Right lobe of liver (tissue), 6 donors: ENCODE measurements around the gene KRT7. TPM values are rescaled to one million over a fixed set of nuclear protein-coding genes. Genes with fewer than 3 reads are reported as not detected.

ENCODE experiments used
- ATAC-seq, 4 donors: fragments of 200-7000 bp; cut with Tn5 transposase; one replicate each; pipeline ENCODE4 v1.9.1; 2020; ENCODE audit warnings: mild to moderate bottlenecking in 4 of 4, moderate library complexity in 4 of 4
- DNase-seq, 3 donors: peaks; one replicate each; pipeline ENCODE4 v3.0.0-alpha.2; 2020
- H3K27ac ChIP-seq, 3 donors: fragments of 200-600 bp; one replicate each; pipeline ENCODE4 v1.8.0; 2022
- H3K27me3 ChIP-seq, 2 donors: fragments of 200-600 bp; one replicate each; pipeline ENCODE4 v1.8.0; 2022
- H3K36me3 ChIP-seq, 4 donors: fragments of 200-600 bp; sonication (generic) in 1 of 4; one replicate each; pipeline versions ENCODE4 v1.5.1 to v1.8.0; 2017 to 2022; ENCODE audit warnings: control low read depth in 1 of 4
- H3K4me1 ChIP-seq, 4 donors: fragments of 200-600 bp; sonication (generic) in 1 of 4; one replicate each; pipeline versions ENCODE4 v1.5.1 to v1.8.0; 2017 to 2022; ENCODE audit warnings: control low read depth in 1 of 4
- H3K4me3 ChIP-seq, 3 donors: fragments of 200-600 bp; one replicate each; pipeline ENCODE4 v1.8.0; 2022
- H3K9me3 ChIP-seq, 4 donors: fragments of 200-600 bp; sonication (generic) in 1 of 4; one replicate each; pipeline versions ENCODE4 v1.5.1 to v1.8.0; 2017 to 2022; ENCODE audit warnings: control low read depth in 1 of 4
- POLR2A ChIP-seq: fragments of 450-650 bp; IDR thresholded peaks from one replicate; pipeline ENCODE4 v1.6.1; 2017; ENCODE audit warnings: antibody characterized with exemption, mild to moderate bottlenecking
- WGBS: methylation state at CpG from one replicate; pipeline ENCODE4 v1.1.6; 2018; ENCODE audit warnings: low coverage, low lambda C conversion rate; ENCODE audit not compliant: insufficient coverage; ENCODE audit errors: missing lambda C conversion rate; 5-methylcytosine and 5-hydroxymethylcytosine counted together
- intact Hi-C, 2 donors: fragments of 100-400 bp; cut with DNase I; formaldehyde crosslinking; loops; one replicate each; pipeline versions ENCODE4 v1.11.2 to v1.14.1; 2022
- total RNA-seq, 6 experiments: library from RNA; depleted of rRNA in 2 of 6; stranded (reverse); fragments of >200 nt in 2 of 6; fragmentation: NEBNext Ultra II Directional in 3 of 6; extraction: Animal tissue kit (Norgen Biotek cat#: 25700) in 3 of 6; gene quantifications; one replicate each; pipeline versions ENCODE4 v1.1.0 to v1.2.4, GENCODE V29; 2016 to 2023
- TF ChIP-seq, protein P1 (sequence below), 4 donors: fragments of 200-600 bp in 3 of 4; fragments of 450-650 bp in 1 of 4; IDR thresholded peaks; one replicate each; pipeline versions ENCODE4 v1.5.1 to v1.8.0; 2016 to 2022; ENCODE audit warnings: antibody characterized with exemption in 4 of 4, mild to moderate bottlenecking in 2 of 4
- donor health status: DM: no; HTN: yes; CAD: no.
- donor health status: DM: no; HTN: no; CAD: no.
- donor health status: DM: no; HTN: no; CAD: no.
- donor health status: DM: no; HTN: yes; CAD: no.
- donor health status: DM: no; HTN: yes; CAD: no.

Gene KRT7
- total RNA-seq, 6 experiments from 2014 or later: 3.4 to 19.2 (median 10.7) TPM

DNA sequence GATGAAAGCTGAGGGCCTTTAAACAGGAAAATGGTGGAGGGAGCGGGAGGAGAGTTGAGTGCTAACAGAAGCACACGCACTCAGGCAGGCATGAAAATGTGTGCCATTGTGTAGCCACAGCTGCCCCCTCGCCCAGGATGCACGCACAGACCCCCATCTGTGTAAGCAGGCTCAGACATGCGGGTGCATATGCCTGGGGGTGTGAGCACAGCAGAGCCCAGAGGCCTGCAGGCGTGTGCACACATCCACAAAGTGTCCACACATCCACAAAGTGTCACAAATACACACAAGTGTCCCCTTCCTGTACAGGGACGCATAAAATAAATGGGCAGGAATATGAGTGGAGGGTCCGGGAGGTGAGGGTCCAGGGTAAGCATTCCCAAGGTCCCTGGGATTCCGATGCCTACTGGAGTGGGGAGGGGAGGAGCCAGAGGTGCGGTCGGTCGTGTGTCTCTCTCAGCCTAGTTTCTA lies 805 bp upstream of the KRT7 start:
- H3K4me1 ChIP-seq: peaks cover 0 to 5% (median 0%) of the 10 kb centered on the region in 4 donors

DNA sequence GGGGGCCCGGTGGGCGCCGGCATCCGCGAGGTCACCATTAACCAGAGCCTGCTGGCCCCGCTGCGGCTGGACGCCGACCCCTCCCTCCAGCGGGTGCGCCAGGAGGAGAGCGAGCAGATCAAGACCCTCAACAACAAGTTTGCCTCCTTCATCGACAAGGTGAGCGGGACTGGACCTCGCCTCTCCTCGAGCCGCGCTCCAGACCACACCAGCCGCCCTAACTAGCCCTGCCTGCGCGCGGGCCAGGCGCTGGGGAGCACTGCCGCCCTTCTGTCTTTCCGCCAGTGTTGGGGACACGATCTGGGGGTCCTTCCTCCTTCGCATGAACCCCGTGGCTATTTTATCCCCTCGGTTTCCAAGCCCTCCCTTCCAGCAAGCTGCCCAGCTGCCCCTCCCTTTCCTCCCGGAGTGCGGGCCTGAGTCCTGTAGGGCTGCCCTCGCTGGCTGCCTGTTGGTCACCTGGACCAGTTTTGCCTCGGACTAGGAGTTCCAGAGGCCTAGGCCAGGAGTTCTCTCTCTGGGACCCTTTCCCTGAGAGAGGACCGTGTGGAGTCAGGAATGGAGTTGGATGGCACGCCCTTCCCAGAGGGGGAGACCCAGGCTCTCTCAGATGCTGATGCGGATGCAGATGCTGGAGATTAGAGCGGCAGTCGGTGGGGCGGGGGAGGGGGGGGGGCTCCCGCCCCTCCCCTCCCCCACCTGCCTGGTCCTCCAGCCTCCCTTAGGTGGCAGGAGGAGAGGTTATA lies 592 bp downstream of the KRT7 start:
- no peak for TF ChIP-seq POLR2A
- TF ChIP-seq, protein P1, sequence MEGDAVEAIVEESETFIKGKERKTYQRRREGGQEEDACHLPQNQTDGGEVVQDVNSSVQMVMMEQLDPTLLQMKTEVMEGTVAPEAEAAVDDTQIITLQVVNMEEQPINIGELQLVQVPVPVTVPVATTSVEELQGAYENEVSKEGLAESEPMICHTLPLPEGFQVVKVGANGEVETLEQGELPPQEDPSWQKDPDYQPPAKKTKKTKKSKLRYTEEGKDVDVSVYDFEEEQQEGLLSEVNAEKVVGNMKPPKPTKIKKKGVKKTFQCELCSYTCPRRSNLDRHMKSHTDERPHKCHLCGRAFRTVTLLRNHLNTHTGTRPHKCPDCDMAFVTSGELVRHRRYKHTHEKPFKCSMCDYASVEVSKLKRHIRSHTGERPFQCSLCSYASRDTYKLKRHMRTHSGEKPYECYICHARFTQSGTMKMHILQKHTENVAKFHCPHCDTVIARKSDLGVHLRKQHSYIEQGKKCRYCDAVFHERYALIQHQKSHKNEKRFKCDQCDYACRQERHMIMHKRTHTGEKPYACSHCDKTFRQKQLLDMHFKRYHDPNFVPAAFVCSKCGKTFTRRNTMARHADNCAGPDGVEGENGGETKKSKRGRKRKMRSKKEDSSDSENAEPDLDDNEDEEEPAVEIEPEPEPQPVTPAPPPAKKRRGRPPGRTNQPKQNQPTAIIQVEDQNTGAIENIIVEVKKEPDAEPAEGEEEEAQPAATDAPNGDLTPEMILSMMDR (IDR thresholded peaks at IDR 0.05): no peak
- Histone ChIP-seq H3K27me3 (no peaks in the 10 kb centered on the region), H3K4me1 (peaks cover 0 to 5% (median 0%) of the 10 kb centered on the region in 4 donors), H3K9me3 (no peaks in the 10 kb centered on the region), H3K36me3 (no peaks in the 10 kb centered on the region), H3K27ac (no peak overlapping the region), H3K4me3 (no peak overlapping the region)
- 5% methylated on average over 7 of the region's 40 CpGs for WGBS
- DNase-seq (no peak), ATAC-seq (no peak)
- intact Hi-C loops: no loop called here

More for the DNA sequence above, 805 bp upstream of the KRT7 start:
- intact Hi-C loops: no loop called here
- Histone ChIP-seq H3K27ac (no peak overlapping the region), H3K27me3 (no peaks in the 10 kb centered on the region), H3K9me3 (no peaks in the 10 kb centered on the region), H3K4me3 (no peak overlapping the region), H3K36me3 (no peaks in the 10 kb centered on the region)
- no peak for DNase-seq
- no peak for ATAC-seq
- WGBS: 20% methylated on average over 5 of the region's 12 CpGs
- no peak for TF ChIP-seq POLR2A
- TF ChIP-seq, protein P1 (IDR thresholded peaks at IDR 0.05): no peak

DNA sequence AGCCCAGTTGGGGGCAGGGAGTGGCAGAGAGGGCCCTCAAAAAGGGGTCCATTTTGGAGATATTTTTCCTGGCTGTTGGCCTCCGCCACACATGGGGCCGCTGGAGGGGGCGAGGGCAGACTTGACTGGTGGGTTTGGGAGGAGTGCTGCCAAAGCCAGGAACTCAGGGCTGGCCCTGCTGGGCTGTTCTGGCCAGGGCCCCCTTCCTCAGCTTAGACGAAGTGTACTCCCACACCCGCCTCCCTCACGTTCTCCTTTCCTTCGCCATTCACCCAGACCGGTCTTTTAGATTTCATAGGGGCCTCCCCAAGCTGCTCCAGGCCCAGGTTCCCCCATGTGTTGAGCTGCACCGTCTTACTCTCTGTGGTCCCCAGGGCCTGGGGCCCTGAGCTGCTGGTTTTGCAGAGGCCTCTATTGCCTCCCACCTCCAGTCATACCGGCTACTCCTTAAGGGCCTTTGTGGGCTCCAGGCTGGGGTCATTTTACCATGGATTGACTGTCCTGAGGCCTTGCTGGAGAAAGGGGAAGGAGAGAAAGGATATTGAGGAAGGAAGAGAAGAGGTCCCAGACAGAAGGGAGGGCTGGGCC lies 1.3 kb downstream of the KRT7 start:
- Histone ChIP-seq H3K27ac (no peak overlapping the region), H3K36me3 (no peaks in the 10 kb centered on the region), H3K9me3 (no peaks in the 10 kb centered on the region), H3K27me3 (no peaks in the 10 kb centered on the region), H3K4me3 (no peak overlapping the region), H3K4me1 (peaks cover 0 to 5% (median 0%) of the 10 kb centered on the region in 4 donors)
- WGBS: 73% methylated on average over 7 of the region's 10 CpGs
- TF ChIP-seq, protein P1 (IDR thresholded peaks at IDR 0.05): no peak
- TF ChIP-seq POLR2A: no peak
- no peak for ATAC-seq
- intact Hi-C loops: no loop called here
- DNase-seq: no peak

DNA sequence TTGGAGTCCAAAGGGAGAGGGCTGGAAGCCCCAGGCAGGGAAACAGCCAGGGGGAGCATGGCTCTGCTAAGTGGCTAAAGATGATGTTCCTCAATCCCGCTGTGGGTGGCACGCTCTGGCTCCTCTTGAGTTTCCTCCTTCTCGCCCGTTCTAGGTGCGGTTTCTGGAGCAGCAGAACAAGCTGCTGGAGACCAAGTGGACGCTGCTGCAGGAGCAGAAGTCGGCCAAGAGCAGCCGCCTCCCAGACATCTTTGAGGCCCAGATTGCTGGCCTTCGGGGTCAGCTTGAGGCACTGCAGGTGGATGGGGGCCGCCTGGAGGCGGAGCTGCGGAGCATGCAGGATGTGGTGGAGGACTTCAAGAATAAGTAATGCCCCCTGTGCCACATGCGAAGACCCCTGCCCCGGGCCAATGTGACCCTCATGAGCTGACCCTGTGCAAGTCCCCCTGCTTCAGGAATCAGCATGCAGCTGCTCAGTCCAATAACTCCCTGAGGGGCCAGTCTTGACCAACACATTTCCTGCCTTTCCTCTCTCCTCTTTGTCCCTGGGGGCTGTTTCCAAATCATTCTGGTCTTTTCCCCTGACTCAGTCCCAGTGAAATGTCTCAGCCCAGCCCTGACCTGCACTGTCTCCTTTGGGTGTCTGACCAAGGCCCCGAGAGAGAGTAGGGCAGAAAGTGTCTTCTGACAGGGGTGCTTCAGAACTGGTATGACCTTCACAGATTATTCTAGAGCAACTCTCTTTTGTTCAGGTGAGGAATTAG lies 2.1 kb downstream of the KRT7 start:
- Histone ChIP-seq H3K36me3 (no peaks in the 10 kb centered on the region), H3K27me3 (no peaks in the 10 kb centered on the region), H3K27ac (no peak overlapping the region), H3K4me1 (peaks cover 0 to 5% (median 0%) of the 10 kb centered on the region in 4 donors), H3K9me3 (no peaks in the 10 kb centered on the region), H3K4me3 (no peak overlapping the region)
- TF ChIP-seq, protein P1 (IDR thresholded peaks at IDR 0.05): no peak
- TF ChIP-seq POLR2A: no peak
- ATAC-seq (no peak), DNase-seq (no peak)
- WGBS: 92% methylated on average over 6 of the region's 15 CpGs
- intact Hi-C loops: no loop called here
